Measurements from ENCODE around the gene CRYBG3. TPM values are rescaled to one million over a fixed set of nuclear protein-coding genes. Genes with fewer than 3 reads are reported as not detected.

Gene CRYBG3
- total RNA-seq, 1 experiment from 2014 or later, result 5.9 TPM

- no peak for DNase-seq
- no peak overlapping the region for H2BK12ac ChIP-seq (ENCODE audit: insufficient read length, low read depth, low read length)
- Mint-ChIP-seq H3K36me3 (ENCODE audit: insufficient read depth in 1 of 3, low read depth in 3 of 3) (peaks cover 0 to 4% (median 0%) of the 10 kb centered on the region in 3 experiments; a peak in 2 of 7 replicates), H3K4me1 (peaks cover 12 to 13% of the 10 kb centered on the region in 2 experiments), H3K27ac (no peak overlapping the region), H3K9me3 (no peaks in the 10 kb centered on the region), H3K27me3 (ENCODE audit: low read depth) (no peaks in the 10 kb centered on the region), H3K4me3 (no peak overlapping the region)
- H2BK120ac ChIP-seq (ENCODE audit: low read depth, low read length, poor library complexity, severe bottlenecking), result no peak overlapping the region
- TF ChIP-seq CTCF (conservative IDR thresholded peaks at IDR 0.05), result no peak
- H3K18ac ChIP-seq (ENCODE audit: insufficient read length, low read depth, low read length), result no peak overlapping the region
- H4K5ac ChIP-seq (ENCODE audit: insufficient read length, low read depth, low read length), result no peak overlapping the region
- no peak overlapping the region for H2AK5ac ChIP-seq (ENCODE audit: insufficient read length, low read length)
- H3K56ac ChIP-seq (ENCODE audit: insufficient read length, low read depth, low read length), result no peak overlapping the region
- no peak overlapping the region for H3T11ph ChIP-seq (ENCODE audit: low read length)
- H4K91ac ChIP-seq (ENCODE audit: insufficient read length, low read depth, low read length), result no peak overlapping the region
- H2BK5ac ChIP-seq (ENCODE audit: insufficient read length, low read length), result no peak overlapping the region
- no peak overlapping the region for H4K8ac ChIP-seq (replicated peaks; ENCODE audit: insufficient read length, low read depth, low read length)
- H3K23ac ChIP-seq (ENCODE audit: insufficient read length, low read depth, low read length), result no peak overlapping the region
- no peak overlapping the region for H3K9ac ChIP-seq (ENCODE audit: extremely low read depth, insufficient read length, low read length)
- no peaks in the 10 kb centered on the region for H3K79me2 ChIP-seq (ENCODE audit: insufficient read depth, low read length)
- WGBS (ENCODE audit: extremely low coverage, insufficient read length, low lambda C conversion rate), result no CpG with 5 or more reads among the region's 2 CpGs
- H3K9me3 ChIP-seq (ENCODE audit: control insufficient read depth, low read depth, low read length), result no peaks in the 10 kb centered on the region
- H3K4ac ChIP-seq (ENCODE audit: low read depth, low read length), result no peak overlapping the region
- no peaks in the 10 kb centered on the region for H3K23me2 ChIP-seq (ENCODE audit: insufficient read length, low read depth, low read length, poor library complexity, severe bottlenecking)
- no peaks in the 10 kb centered on the region for H3K4me1 ChIP-seq (ENCODE audit: insufficient read depth, low read length)
- no peaks in the 10 kb centered on the region for H4K20me1 ChIP-seq (ENCODE audit: control insufficient read depth, insufficient read depth, insufficient read length)
- no peaks in the 10 kb centered on the region for H3K27me3 ChIP-seq (ENCODE audit: insufficient read depth, low read length)
- no peak overlapping the region for H2AFZ ChIP-seq (ENCODE audit: low read length)
- no peak overlapping the region for H3K14ac ChIP-seq (ENCODE audit: insufficient read depth, low read length)
- H3K4me2 ChIP-seq (ENCODE audit: insufficient read depth, insufficient read length, low read length), result no peak overlapping the region
- no peak overlapping the region for H2BK15ac ChIP-seq (ENCODE audit: low read depth, low read length)
- H3K27ac ChIP-seq (ENCODE audit: insufficient read length, low read depth, low read length), result no peak overlapping the region
- H3K79me1 ChIP-seq (ENCODE audit: insufficient read depth, low read depth, low read length, poor library complexity, severe bottlenecking), result no peaks in the 10 kb centered on the region
- H2BK20ac ChIP-seq (ENCODE audit: low read depth, low read length, poor library complexity, severe bottlenecking), result no peak overlapping the region
Measured at GRCh38 chr3:97914388-97914787, 92.6 kb downstream of the CRYBG3 start.

All from H9 (cell line).